B cell (primary cell): Measurements from ENCODE around the gene SCYL3. TPM values are rescaled to one million over a fixed set of nuclear protein-coding genes. Genes with fewer than 3 reads are reported as not detected.

Experiments used
- ATAC-seq: fragments of 200-7000 bp; cut with Tn5 transposase; one replicate; pipeline ENCODE4 v1.10.0; 2021; ENCODE audit warnings: low read depth, mild to moderate bottlenecking, moderate number of reproducible peaks, moderate library complexity
- CTCF ChIA-PET: fragments of 350-600 bp; sonication (Branson Sonifier 250); formaldehyde crosslinking; loops from one replicate; lab custom pipeline; 2021; ENCODE audit warnings: antibody characterized with exemption, inconsistent platforms; lab: Charles Lee
- POLR2A ChIA-PET: fragments of 350-600 bp; sonication (Branson Sonifier 250); formaldehyde crosslinking; loops from one replicate; lab custom pipeline; 2021; ENCODE audit warnings: antibody characterized with exemption; lab: Charles Lee
- DNase-seq: peaks from one replicate; pipeline ENCODE4 v3.0.0; 2013
- H2AFZ ChIP-seq: 2 replicates; pipeline ENCODE4 v1.6.1; 2012; ENCODE audit warnings: mild to moderate bottlenecking, low read depth, low read length; ENCODE audit not compliant: insufficient read depth, poor library complexity, severe bottlenecking
- H3K27ac ChIP-seq, 2 donors: 1 replicate in 1 of 2; 2 replicates in 1 of 2; pipeline ENCODE4 v1.5.1; 2012 to 2013; ENCODE audit warnings: low read length in 2 of 2, mild to moderate bottlenecking in 2 of 2, moderate library complexity in 1 of 2
- H3K27me3 ChIP-seq, 4 experiments: fragments of 200-600 bp in 1 of 4; sonication (generic) in 1 of 4; replicated peaks in 1 of 4; 1 replicate in 2 of 4; 2 replicates in 2 of 4; pipeline versions ENCODE4 v1.6.1 to v1.7.0; 2013 to 2016; ENCODE audit warnings: low read length in 3 of 4, mild to moderate bottlenecking in 2 of 4, mixed read lengths in 1 of 4, moderate library complexity in 1 of 4; ENCODE audit not compliant: insufficient read depth in 4 of 4, control insufficient read depth in 3 of 4; ENCODE audit errors: control extremely low read depth in 1 of 4
- H3K36me3 ChIP-seq, 2 experiments: replicated peaks in 1 of 2; 1 replicate in 1 of 2; 2 replicates in 1 of 2; pipeline versions ENCODE4 v1.6.1 to v1.7.1; 2013; ENCODE audit warnings: low read length in 1 of 2; ENCODE audit not compliant: insufficient read depth in 2 of 2, control insufficient read depth in 1 of 2; ENCODE audit errors: control extremely low read depth in 1 of 2, extremely low read depth in 1 of 2
- H3K4me1 ChIP-seq, 2 donors: fragments of 200-600 bp in 1 of 2; sonication (generic) in 1 of 2; 1 replicate in 1 of 2; 2 replicates in 1 of 2; pipeline versions ENCODE4 v1.5.1 to v1.6.1; 2013 to 2017; ENCODE audit warnings: low read length in 2 of 2; ENCODE audit not compliant: control insufficient read depth in 2 of 2, insufficient read depth in 2 of 2
- H3K4me2 ChIP-seq: replicated peaks from 2 replicates; pipeline ENCODE3; 2012; ENCODE audit warnings: mild to moderate bottlenecking, low read depth, low read length; ENCODE audit not compliant: poor library complexity, severe bottlenecking
- H3K4me3 ChIP-seq, 5 experiments: fragments of 200-600 bp in 1 of 5; sonication (generic) in 1 of 5; 1 replicate in 3 of 5; 2 replicates in 2 of 5; pipeline versions ENCODE4 v1.5.1 to v1.7.0; 2011 to 2016; ENCODE audit warnings: low read length in 4 of 5, mild to moderate bottlenecking in 4 of 5, low read depth in 2 of 5, control low read depth in 1 of 5, moderate library complexity in 1 of 5; ENCODE audit not compliant: insufficient read depth in 1 of 5; ENCODE audit errors: control extremely low read depth in 1 of 5, extremely low read depth in 1 of 5
- H3K79me2 ChIP-seq: fragments of 200-600 bp; sonication (generic); one replicate; pipeline ENCODE4 v1.6.0; 2016; ENCODE audit warnings: low read length; ENCODE audit not compliant: control insufficient read depth, insufficient read depth
- H3K9ac ChIP-seq: fragments of 200-600 bp; sonication (generic); 2 replicates; pipeline ENCODE4 v1.6.1; 2017; ENCODE audit warnings: mild to moderate bottlenecking, low read length, moderate library complexity
- H3K9me3 ChIP-seq, 3 donors: one replicate each; pipeline versions ENCODE4 v1.6.1 to v1.7.1; 2013; ENCODE audit warnings: low read length in 2 of 3; ENCODE audit not compliant: control insufficient read depth in 2 of 3, insufficient read depth in 1 of 3; ENCODE audit errors: control extremely low read depth in 1 of 3
- H4K20me1 ChIP-seq: 2 replicates; pipeline ENCODE4 v1.6.0; 2012; ENCODE audit warnings: mild to moderate bottlenecking, low read length; ENCODE audit not compliant: insufficient read depth, control insufficient read depth, poor library complexity, severe bottlenecking
- H3K27ac Mint-ChIP-seq: one replicate; pipeline ENCODE4 v1.8.0; 2021; ENCODE audit warnings: mixed read lengths
- H3K27me3 Mint-ChIP-seq: one replicate; pipeline ENCODE4 v1.8.0; 2021; ENCODE audit warnings: mixed read lengths
- H3K4me1 Mint-ChIP-seq: one replicate; pipeline ENCODE4 v1.8.0; 2021; ENCODE audit warnings: mixed read lengths
- H3K4me3 Mint-ChIP-seq: one replicate; pipeline ENCODE4 v1.8.0; 2021; ENCODE audit warnings: mixed read lengths
- H3K9me3 Mint-ChIP-seq: one replicate; pipeline ENCODE4 v1.8.0; 2022; ENCODE audit warnings: mixed read lengths; ENCODE audit not compliant: insufficient read depth
- EZH2 ChIP-seq: IDR thresholded peaks from 2 replicates; pipeline ENCODE4 v1.6.1; 2012; ENCODE audit warnings: borderline replicate concordance, low read depth, mild to moderate bottlenecking, moderate library complexity, low read length; ENCODE audit not compliant: insufficient read depth, poor library complexity, severe bottlenecking
- intact Hi-C: fragments of 100-400 bp; cut with micrococcal nuclease; formaldehyde crosslinking; loops from one replicate; pipeline ENCODE4 v1.10.0; 2022
- polyA plus RNA-seq: library from polyadenylated mRNA; depleted of rRNA; stranded (reverse); fragments of >200 nt; gene quantifications from 2 replicates; pipeline ENCODE4 v1.2.3, GENCODE V29; 2012
- total RNA-seq, 2 donors: library from RNA; stranded (reverse); fragments of 120-200 nt in 1 of 2; gene quantifications; 1 replicate in 1 of 2; 2 replicates in 1 of 2; pipeline versions ENCODE4 v1.2.3 to v1.2.4, GENCODE V29; 2013 to 2022
- TF ChIP-seq, protein P1 (sequence below): fragments of 200-600 bp; IDR thresholded peaks from one replicate; pipeline ENCODE4 v1.8.0; 2022; ENCODE audit warnings: antibody characterized with exemption, mild to moderate bottlenecking

SCYL3 gene
- total and polyA plus RNA-seq, 2 donors (not counting 1 experiment from before 2014, with no cell fraction given), result 14.2 to 18.4 TPM

DNA sequence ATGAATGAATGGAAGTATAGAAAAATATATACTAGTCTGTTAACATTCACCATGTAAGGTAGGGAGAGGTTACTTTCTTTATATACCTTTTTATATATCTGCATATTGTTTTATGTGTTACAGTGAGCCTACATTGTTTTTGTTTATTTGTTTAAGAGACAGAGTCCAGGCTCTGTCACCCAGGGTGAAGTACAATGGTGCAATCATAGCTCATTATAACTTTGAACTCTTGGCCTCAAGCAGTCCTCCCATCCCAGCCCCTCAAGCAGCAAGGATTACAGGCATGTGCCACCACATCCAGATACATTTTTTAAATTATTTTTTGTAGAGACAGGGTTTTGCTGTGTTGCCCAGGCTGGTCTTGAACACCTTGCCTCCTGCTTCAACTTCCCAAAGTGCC, 7.4 kb upstream of the SCYL3 start:
- no peak overlapping the region for H3K4me3 Mint-ChIP-seq
- peaks cover 0 to 13% (median 6%) of the 10 kb centered on the region in 4 experiments for H3K27me3 ChIP-seq
- TF ChIP-seq, protein P1, sequence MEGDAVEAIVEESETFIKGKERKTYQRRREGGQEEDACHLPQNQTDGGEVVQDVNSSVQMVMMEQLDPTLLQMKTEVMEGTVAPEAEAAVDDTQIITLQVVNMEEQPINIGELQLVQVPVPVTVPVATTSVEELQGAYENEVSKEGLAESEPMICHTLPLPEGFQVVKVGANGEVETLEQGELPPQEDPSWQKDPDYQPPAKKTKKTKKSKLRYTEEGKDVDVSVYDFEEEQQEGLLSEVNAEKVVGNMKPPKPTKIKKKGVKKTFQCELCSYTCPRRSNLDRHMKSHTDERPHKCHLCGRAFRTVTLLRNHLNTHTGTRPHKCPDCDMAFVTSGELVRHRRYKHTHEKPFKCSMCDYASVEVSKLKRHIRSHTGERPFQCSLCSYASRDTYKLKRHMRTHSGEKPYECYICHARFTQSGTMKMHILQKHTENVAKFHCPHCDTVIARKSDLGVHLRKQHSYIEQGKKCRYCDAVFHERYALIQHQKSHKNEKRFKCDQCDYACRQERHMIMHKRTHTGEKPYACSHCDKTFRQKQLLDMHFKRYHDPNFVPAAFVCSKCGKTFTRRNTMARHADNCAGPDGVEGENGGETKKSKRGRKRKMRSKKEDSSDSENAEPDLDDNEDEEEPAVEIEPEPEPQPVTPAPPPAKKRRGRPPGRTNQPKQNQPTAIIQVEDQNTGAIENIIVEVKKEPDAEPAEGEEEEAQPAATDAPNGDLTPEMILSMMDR, result no peak
- no peak for TF ChIP-seq EZH2
- no peak for ATAC-seq
- intact Hi-C loops, result no loop called here
- no peak overlapping the region for H3K27ac ChIP-seq
- CTCF ChIA-PET, result no interaction called here
- no peak overlapping the region for H3K4me2 ChIP-seq
- H3K9ac ChIP-seq, result no peak overlapping the region
- H3K9me3 ChIP-seq, result peaks cover 0 to 5% (median 0%) of the 10 kb centered on the region in 3 donors
- no peak overlapping the region for H2AFZ ChIP-seq
- H3K4me3 ChIP-seq, result no peak overlapping the region
- H4K20me1 ChIP-seq, result no peaks in the 10 kb centered on the region
- H3K79me2 ChIP-seq, result no peaks in the 10 kb centered on the region
- peaks cover 4% of the 10 kb centered on the region for H3K4me1 Mint-ChIP-seq
- POLR2A ChIA-PET, result no interaction called here
- peaks cover 47% of the 10 kb centered on the region for H3K27me3 Mint-ChIP-seq
- no peaks in the 10 kb centered on the region for H3K9me3 Mint-ChIP-seq
- no peaks in the 10 kb centered on the region for H3K36me3 ChIP-seq
- H3K27ac Mint-ChIP-seq, result no peak overlapping the region
- DNase-seq, result no peak
- peaks cover 0 to 6% of the 10 kb centered on the region in 2 donors for H3K4me1 ChIP-seq

GRCh38 chr1:169900571-169900970, 6.9 kb upstream of the SCYL3 start:
- no peak overlapping the region for H3K27ac ChIP-seq
- POLR2A ChIA-PET, result no interaction called here
- CTCF ChIA-PET, result no interaction called here
- H3K9ac ChIP-seq, result no peak overlapping the region
- no peaks in the 10 kb centered on the region for H3K79me2 ChIP-seq
- Mint-ChIP-seq H3K27me3 (peaks cover 47% of the 10 kb centered on the region), H3K4me3 (no peak overlapping the region), H3K9me3 (no peaks in the 10 kb centered on the region), H3K4me1 (peaks cover 4% of the 10 kb centered on the region), H3K27ac (no peak overlapping the region)
- no peak overlapping the region for H3K4me2 ChIP-seq
- DNase-seq (no peak), ATAC-seq (no peak)
- H3K4me3 ChIP-seq, result no peak overlapping the region
- intact Hi-C loops, result no loop called here
- no peak overlapping the region for H2AFZ ChIP-seq
- no peaks in the 10 kb centered on the region for H4K20me1 ChIP-seq
- TF ChIP-seq, protein P1, result no peak
- TF ChIP-seq EZH2, result no peak
- H3K9me3 ChIP-seq, result peaks cover 0 to 5% (median 0%) of the 10 kb centered on the region in 3 donors
- peaks cover 0 to 13% (median 6%) of the 10 kb centered on the region in 4 experiments for H3K27me3 ChIP-seq
- no peaks in the 10 kb centered on the region for H3K36me3 ChIP-seq
- peaks cover 0 to 6% of the 10 kb centered on the region in 2 donors for H3K4me1 ChIP-seq
